ENCODE results near the gene PRR5L. TPM values are rescaled to one million over a fixed set of nuclear protein-coding genes. Genes with fewer than 3 reads are reported as not detected.
"Not testable (repeated sequence)": the region's sequence is repeated elsewhere in the genome, so short reads cannot be mapped to it uniquely, and the experiment has no call there.

The PRR5L gene
- total and polyA plus RNA-seq, 4 donors = 28.4 to 30.6 (median 29.7) TPM

- Histone ChIP-seq H3K36me3 (ENCODE audit: control insufficient read depth, insufficient read depth, low read length) (no peaks in the 10 kb centered on the region), H3K4me3 (ENCODE audit: low read depth, low read length) (peak overlapping the region; percentile 88), H3K4me1 (ENCODE audit: control insufficient read depth, insufficient read depth, low read length) (peaks cover 2% of the 10 kb centered on the region), H3K27me3 (ENCODE audit: control insufficient read depth, insufficient read depth, low read length) (no peaks in the 10 kb centered on the region), H3K27ac (ENCODE audit: low read depth, low read length) (peak overlapping the region; percentile 88), H3K9me3 (ENCODE audit: control insufficient read depth, insufficient read depth, low read length) (no peaks in the 10 kb centered on the region)
- peak in 3 of 6 donors; percentile 31 to 68 (median 54) for DNase-seq (ENCODE audit: low read depth in 4 of 6, low spot score in 6 of 6)
- WGBS (ENCODE audit: insufficient coverage) = 2% methylated on average over 6 of the region's 15 CpGs
Observed at GRCh38 chr11:36509201-36509639, 213.1 kb downstream of the PRR5L start.

DNA sequence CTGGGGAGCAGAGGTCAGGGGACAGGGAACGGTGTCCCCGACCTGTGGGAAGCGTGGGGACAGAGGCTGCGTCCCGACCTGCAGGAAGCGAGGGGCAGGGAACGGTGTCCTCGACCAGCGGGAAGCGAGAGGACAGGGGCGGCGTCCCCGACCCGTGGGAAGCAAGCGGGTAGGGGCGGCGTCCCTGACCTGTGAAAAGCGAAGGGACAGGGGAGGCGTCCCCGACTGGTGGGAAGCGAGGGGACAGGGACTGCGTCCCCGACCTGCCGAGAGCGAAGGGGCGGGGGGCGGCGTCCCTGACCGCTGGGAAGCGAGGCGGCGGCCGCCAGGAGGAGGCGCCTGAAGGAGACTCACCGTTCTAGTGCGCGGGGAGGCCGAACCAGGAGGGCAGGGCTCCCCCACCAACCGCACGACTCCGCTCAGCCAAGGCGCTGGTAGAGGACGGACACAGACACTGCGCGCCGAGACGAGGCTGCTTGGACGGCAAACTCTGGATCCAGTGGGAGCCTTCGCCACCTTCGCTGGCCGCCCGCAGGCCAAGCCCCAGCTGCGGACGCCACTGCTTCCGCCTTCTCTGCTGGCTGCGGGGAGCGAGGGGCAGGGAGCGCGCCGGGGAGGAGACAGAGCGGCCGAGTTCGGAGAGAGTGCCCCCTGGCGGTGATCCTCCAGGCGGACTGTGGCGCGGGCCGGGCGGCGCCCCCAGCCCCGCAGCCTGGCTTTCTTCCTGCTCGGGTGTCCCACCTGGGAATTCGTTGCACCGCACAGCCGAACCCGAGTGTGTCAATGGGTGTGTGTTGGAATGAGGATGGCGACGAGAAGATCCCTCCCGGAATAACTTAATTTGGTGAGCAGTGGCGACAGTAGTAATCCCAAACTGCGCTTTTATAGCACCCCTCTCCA lies 213.9 kb downstream of the PRR5L start, which contains the start of gene TRAF6:
Gene TRAF6 (minus strand): TSS at position 579 of the 900 bp plus-strand sequence. CDS start 8,757 bp downstream, outside the sequence.
- Histone ChIP-seq H3K36me3 (ENCODE audit: control insufficient read depth, insufficient read depth, low read length) (no peaks in the 10 kb centered on the region), H3K4me1 (ENCODE audit: control insufficient read depth, insufficient read depth, low read length) (peaks cover 2% of the 10 kb centered on the region), H3K9me3 (ENCODE audit: control insufficient read depth, insufficient read depth, low read length) (no peaks in the 10 kb centered on the region), H3K4me3 (ENCODE audit: low read depth, low read length) (peak within 1 kb of the TSS; percentile 88), H3K27ac (ENCODE audit: low read depth, low read length) (peak within 1 kb of the TSS; percentile 88), H3K27me3 (ENCODE audit: control insufficient read depth, insufficient read depth, low read length) (no peaks in the 10 kb centered on the region)
- DNase-seq (ENCODE audit: low read depth in 4 of 6, low spot score in 6 of 6) = peak; percentile 77 to 96 (median 83)
- WGBS (ENCODE audit: insufficient coverage) = 0% methylated on average over 77 of the region's 81 CpGs

GRCh38 chr11:36510594-36510942 lies 214.5 kb downstream of the PRR5L start:
- Histone ChIP-seq H3K27ac (ENCODE audit: low read depth, low read length) (peak overlapping the region; percentile 47), H3K27me3 (ENCODE audit: control insufficient read depth, insufficient read depth, low read length) (no peaks in the 10 kb centered on the region)

GRCh38 chr11:36511062-36511461 lies 215.0 kb downstream of the PRR5L start:
- not testable (repeated sequence) for H3K27ac ChIP-seq (ENCODE audit: low read depth, low read length)
- WGBS (ENCODE audit: insufficient coverage) = 86% methylated on average over 1 of the region's 2 CpGs

More at GRCh38 chr11:36510594-36510942, 214.5 kb downstream of the PRR5L start:
- Histone ChIP-seq H3K9me3 (ENCODE audit: control insufficient read depth, insufficient read depth, low read length) (no peaks in the 10 kb centered on the region), H3K4me1 (ENCODE audit: control insufficient read depth, insufficient read depth, low read length) (peaks cover 2% of the 10 kb centered on the region), H3K4me3 (ENCODE audit: low read depth, low read length) (peak overlapping the region; percentile 88), H3K36me3 (ENCODE audit: control insufficient read depth, insufficient read depth, low read length) (no peaks in the 10 kb centered on the region)
- WGBS (ENCODE audit: insufficient coverage) = 21% methylated on average over 4 of the region's 8 CpGs
- DNase-seq (ENCODE audit: low read depth in 4 of 6, low spot score in 6 of 6) = no peak

GRCh38 chr11:36512016-36512415 lies 215.9 kb downstream of the PRR5L start:
- Histone ChIP-seq H3K4me3 (ENCODE audit: low read depth, low read length) (no peak overlapping the region), H3K27ac (ENCODE audit: low read depth, low read length) (no peak overlapping the region), H3K9me3 (ENCODE audit: control insufficient read depth, insufficient read depth, low read length) (no peaks in the 10 kb centered on the region), H3K36me3 (ENCODE audit: control insufficient read depth, insufficient read depth, low read length) (no peaks in the 10 kb centered on the region), H3K4me1 (ENCODE audit: control insufficient read depth, insufficient read depth, low read length) (peaks cover 2% of the 10 kb centered on the region), H3K27me3 (ENCODE audit: control insufficient read depth, insufficient read depth, low read length) (no peaks in the 10 kb centered on the region)
- DNase-seq (ENCODE audit: low read depth in 4 of 6, low spot score in 6 of 6) = peak in 1 of 6 donors; percentile 31
- 33% methylated on average over 2 of the region's 5 CpGs for WGBS (ENCODE audit: insufficient coverage)

More at GRCh38 chr11:36511062-36511461, 215.0 kb downstream of the PRR5L start:
- H3K27me3 ChIP-seq (ENCODE audit: control insufficient read depth, insufficient read depth, low read length); H3K9me3 ChIP-seq (ENCODE audit: control insufficient read depth, insufficient read depth, low read length); H3K36me3 ChIP-seq (ENCODE audit: control insufficient read depth, insufficient read depth, low read length); H3K4me1 ChIP-seq (ENCODE audit: control insufficient read depth, insufficient read depth, low read length); DNase-seq (ENCODE audit: low read depth in 4 of 6, low spot score in 6 of 6); H3K4me3 ChIP-seq (ENCODE audit: low read depth, low read length): not testable (repeated sequence)

DNA sequence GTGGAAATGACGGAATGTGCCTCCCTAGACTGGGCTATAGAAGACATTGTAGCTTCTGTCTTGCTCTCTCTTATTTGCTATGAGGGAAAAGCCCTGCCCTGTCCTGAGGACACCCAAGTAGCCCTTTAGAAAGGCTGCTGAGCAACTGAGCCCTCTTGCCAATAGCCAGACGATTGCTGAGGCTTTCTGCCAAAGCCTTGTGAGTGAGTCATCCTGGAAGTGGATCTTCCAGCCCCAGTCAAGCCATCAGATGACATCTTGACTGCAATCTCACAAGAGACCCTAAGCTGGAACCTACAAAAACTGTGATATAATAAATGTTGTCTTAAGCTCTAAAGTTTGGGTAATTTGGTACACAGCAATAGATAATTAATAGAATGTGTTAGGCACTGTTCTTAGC lies 217.9 kb downstream of the PRR5L start:
- WGBS (ENCODE audit: insufficient coverage) = 75% methylated on average over 2 of the region's 2 CpGs
- H3K4me1 ChIP-seq (ENCODE audit: control insufficient read depth, insufficient read depth, low read length) = peaks cover 2% of the 10 kb centered on the region
- DNase-seq (ENCODE audit: low read depth in 4 of 6, low spot score in 6 of 6) = no peak
- no peaks in the 10 kb centered on the region for H3K27me3 ChIP-seq (ENCODE audit: control insufficient read depth, insufficient read depth, low read length)
- H3K27ac ChIP-seq (ENCODE audit: low read depth, low read length) = no peak overlapping the region
- H3K9me3 ChIP-seq (ENCODE audit: control insufficient read depth, insufficient read depth, low read length) = no peaks in the 10 kb centered on the region
- no peaks in the 10 kb centered on the region for H3K36me3 ChIP-seq (ENCODE audit: control insufficient read depth, insufficient read depth, low read length)
- no peak overlapping the region for H3K4me3 ChIP-seq (ENCODE audit: low read depth, low read length)

Small RNA genes lying within 50 kb of the gene (small RNA-seq; reads per million reads assigned to genes)
- gene AC061999.1 (ENCODE audit: low replicate concordance) = not detected

Other genes starting within 250 kb of the PRR5L start
- gene COMMD9, start 6.9 kb upstream of the PRR5L start, total RNA-seq = 10 to 100 TPM; 50.1 to 96.6 TPM
- gene COMMD9, start 6.9 kb upstream of the PRR5L start, polyA plus RNA-seq (ENCODE audit: insufficient read length in 2 of 2) = 100 to 1,000 TPM; 146 to 152 TPM
- 10 to 100 TPM; 10.9 to 12.7 TPM for gene TRAF6, start 214.0 kb downstream of the PRR5L start, total RNA-seq
- gene TRAF6, start 214.0 kb downstream of the PRR5L start, polyA plus RNA-seq (ENCODE audit: insufficient read length in 2 of 2) = 10 to 100 TPM in 1 of 2 donors, 1 to 10 TPM in 1; 9.4 to 14.3 TPM

All from spinal cord (tissue), 10 donors.